Gastrocnemius medialis (tissue), 4 donors: ENCODE data around the gene ALDH1B1.

ENCODE experiments used
- POLR2A ChIP-seq, 2 donors: fragments of 450-650 bp; IDR thresholded peaks; one replicate each; pipeline ENCODE4 v1.6.1; 2017; ENCODE audit warnings: antibody characterized with exemption in 2 of 2, mild to moderate bottlenecking in 2 of 2, moderate library complexity in 2 of 2
- TF ChIP-seq, protein P1 (sequence below), 5 experiments: fragments of 450-650 bp in 3 of 5; fragments of 200-600 bp in 2 of 5; sonication (generic) in 2 of 5; IDR thresholded peaks in 4 of 5; conservative IDR thresholded peaks in 1 of 5; 1 replicate in 4 of 5; 2 replicates in 1 of 5; pipeline ENCODE4 v1.5.1; 2016 to 2019; ENCODE audit warnings: antibody characterized with exemption in 5 of 5, mild to moderate bottlenecking in 3 of 5, moderate library complexity in 3 of 5

DNA sequence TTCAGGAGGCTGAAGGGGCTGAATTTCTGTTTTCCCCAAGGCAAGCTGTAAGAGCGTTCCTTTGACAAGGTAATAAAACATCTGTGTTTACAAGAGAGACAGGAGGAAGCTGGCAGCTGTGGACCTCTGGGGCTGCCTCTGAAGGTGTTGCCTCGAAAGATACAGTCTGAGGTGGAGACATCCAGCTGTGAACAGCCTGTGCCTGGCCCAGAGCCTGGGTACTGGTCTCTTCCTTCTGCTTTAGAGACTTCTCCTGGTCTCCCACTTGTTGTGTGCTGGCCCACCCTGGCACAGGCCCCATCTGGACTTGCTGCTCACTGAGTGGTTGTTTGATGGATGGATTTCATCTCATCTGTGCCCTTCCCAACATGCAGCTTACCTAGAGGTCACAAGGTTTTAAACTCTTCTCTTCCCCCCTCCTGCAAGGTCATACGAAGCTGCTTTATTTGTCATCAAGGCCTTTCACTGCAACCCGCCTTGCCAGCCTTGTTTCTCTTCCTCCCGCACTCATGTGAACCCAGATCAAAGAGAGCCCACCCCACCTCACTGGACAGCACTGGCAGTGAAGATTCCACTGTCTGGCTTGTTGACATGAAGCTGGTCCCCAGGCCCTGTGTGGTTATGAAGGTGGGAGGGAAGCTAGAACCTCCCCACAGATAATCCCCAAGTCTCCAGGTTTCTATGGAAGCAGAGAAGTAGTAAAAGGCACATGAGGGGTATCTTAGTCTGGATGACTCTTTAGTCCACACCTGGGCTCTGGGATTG lies 35.0 kb upstream of the ALDH1B1 start:
- TF ChIP-seq, protein P1, sequence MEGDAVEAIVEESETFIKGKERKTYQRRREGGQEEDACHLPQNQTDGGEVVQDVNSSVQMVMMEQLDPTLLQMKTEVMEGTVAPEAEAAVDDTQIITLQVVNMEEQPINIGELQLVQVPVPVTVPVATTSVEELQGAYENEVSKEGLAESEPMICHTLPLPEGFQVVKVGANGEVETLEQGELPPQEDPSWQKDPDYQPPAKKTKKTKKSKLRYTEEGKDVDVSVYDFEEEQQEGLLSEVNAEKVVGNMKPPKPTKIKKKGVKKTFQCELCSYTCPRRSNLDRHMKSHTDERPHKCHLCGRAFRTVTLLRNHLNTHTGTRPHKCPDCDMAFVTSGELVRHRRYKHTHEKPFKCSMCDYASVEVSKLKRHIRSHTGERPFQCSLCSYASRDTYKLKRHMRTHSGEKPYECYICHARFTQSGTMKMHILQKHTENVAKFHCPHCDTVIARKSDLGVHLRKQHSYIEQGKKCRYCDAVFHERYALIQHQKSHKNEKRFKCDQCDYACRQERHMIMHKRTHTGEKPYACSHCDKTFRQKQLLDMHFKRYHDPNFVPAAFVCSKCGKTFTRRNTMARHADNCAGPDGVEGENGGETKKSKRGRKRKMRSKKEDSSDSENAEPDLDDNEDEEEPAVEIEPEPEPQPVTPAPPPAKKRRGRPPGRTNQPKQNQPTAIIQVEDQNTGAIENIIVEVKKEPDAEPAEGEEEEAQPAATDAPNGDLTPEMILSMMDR (IDR thresholded peaks at IDR 0.05 in 4 of 5, conservative IDR thresholded peaks at IDR 0.05 in 1 of 5) = no peak
- no peak for TF ChIP-seq POLR2A (IDR thresholded peaks at IDR 0.05)
